COLO829 (cell line): ENCODE results near the gene NEURL1.

Experiments used
- DNase-seq: peaks from one replicate; pipeline ENCODE4 v3.0.0; 2012; ENCODE audit warnings: low spot score

Gene NEURL1

DNA sequence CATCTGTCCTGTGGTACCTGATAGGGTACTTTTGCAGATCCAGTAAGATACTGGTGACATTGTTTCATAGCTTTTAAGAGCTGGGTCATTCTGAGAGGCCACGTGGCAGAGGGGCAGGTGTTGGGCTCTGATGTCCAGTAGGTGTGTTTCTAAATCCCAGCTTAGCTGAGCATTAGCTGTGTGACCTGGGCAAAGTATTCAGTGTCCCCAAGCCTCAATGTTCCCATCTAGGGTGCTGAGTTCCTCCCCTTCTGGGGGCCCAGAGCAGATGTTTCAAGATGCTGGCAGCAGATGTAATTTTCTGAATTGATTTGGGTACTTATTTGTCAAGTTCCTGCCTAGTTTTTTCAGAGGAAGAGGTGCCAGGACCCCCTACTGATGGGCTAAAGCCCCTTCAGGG is 52.9 kb downstream of the NEURL1 start:
- DNase-seq = no peak

DNA sequence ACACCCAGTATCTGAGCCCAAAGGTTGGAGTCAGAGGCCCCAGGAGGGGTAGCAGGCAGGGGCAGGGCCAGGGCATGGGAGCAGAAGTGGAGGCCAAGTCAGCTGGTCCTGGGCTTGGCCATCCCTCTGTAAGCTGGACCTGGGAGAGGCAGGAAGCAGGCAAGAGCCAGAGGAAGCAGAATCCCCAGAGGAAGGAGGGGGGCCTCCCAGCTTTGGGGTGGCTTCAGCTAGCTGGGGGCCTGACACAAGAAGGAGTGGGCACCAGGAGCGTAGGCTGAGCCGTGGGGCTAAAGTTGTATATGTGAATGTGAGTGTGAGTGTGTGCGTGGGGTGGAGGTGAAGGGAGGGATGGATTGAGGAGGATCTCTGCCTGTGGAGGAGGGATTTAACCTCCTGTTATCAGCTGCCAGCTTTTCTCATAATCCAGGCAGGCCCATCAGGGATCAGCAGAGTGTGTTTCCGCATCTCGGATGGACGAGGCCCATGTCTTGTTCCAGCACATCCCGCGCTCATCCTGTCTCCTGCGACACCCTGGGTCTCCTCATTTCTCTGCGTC is 54.0 kb downstream of the NEURL1 start:
- DNase-seq = no peak

- DNase-seq = no peak
Measured at GRCh38 chr10:103548006-103548405, 54.5 kb downstream of the NEURL1 start.

DNA sequence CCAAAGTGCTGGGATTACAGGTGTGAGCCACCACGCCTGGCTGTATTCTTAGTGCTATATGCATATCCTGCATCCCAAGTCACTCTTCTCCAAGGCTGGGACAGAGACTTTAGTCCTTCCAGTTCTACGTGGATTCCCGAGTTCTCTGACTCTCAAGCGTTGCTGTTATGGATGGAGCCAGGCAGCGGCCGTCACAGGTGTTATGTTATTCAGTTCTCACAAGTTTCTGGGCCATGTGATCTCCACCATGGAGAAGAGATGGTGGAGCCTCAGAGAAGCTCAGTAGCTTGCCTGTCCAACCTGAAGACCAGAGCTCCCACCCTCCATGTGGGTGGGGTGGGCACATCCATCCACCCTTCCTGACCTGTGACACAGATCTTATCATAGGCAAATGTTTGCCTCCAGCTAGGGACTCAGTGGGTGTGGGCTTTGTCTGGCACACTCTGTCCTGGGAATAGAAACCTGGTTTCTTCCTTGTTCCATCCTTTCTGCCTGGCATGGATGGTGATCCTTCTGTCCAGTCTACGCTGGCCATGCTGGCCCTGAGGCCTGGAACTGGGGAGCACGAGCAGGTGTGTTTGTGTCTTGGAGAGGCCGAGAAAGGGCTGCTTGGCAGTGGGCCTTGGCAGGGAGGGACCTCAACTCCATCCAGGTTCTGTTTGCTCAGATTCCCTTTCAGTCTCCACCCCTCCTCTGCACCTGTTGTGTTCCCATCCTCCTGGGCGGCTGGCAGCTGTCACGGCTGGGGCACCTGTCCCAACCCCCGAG is 55.3 kb downstream of the NEURL1 start:
- DNase-seq = no peak

DNA sequence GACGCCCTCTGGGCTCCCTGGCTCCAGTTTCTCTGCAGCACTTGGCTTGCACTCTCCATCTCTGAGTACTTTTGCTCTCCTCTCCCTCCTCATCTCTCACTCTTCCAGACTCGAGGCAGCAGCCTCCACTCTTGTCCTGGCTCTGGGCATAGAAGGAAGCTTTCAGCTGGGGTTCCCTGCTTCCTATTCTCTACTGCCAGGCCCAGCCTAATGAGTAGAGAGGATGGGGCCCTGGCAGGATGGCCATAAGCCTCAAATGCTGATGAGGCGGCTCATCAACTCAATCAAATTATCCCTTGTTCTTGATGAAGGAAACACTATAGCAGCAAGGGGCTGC is 55.8 kb downstream of the NEURL1 start:
- DNase-seq = no peak

DNA sequence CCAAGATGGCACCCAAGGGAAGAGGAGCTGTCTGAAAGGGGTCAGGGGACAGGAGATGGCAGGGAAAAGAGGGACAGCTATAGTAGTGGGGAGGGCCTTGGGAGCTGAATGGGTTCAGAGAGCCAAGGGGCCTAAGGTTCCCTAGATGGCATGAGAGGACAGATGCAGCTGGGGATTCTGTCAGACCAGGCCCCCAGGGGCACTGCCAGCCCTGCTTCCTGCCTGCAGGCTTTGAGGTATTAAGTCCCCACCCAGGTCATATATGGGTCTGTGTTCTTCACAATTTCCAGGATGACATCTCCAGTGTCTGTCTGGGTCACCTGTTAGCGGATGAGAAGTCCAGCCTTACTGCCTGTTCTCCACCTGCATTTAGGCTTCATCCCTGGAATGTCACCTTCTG is 56.7 kb downstream of the NEURL1 start:
- DNase-seq = no peak

- DNase-seq = no peak
Measured at GRCh38 chr10:103551619-103552602, 58.4 kb downstream of the NEURL1 start.

DNA sequence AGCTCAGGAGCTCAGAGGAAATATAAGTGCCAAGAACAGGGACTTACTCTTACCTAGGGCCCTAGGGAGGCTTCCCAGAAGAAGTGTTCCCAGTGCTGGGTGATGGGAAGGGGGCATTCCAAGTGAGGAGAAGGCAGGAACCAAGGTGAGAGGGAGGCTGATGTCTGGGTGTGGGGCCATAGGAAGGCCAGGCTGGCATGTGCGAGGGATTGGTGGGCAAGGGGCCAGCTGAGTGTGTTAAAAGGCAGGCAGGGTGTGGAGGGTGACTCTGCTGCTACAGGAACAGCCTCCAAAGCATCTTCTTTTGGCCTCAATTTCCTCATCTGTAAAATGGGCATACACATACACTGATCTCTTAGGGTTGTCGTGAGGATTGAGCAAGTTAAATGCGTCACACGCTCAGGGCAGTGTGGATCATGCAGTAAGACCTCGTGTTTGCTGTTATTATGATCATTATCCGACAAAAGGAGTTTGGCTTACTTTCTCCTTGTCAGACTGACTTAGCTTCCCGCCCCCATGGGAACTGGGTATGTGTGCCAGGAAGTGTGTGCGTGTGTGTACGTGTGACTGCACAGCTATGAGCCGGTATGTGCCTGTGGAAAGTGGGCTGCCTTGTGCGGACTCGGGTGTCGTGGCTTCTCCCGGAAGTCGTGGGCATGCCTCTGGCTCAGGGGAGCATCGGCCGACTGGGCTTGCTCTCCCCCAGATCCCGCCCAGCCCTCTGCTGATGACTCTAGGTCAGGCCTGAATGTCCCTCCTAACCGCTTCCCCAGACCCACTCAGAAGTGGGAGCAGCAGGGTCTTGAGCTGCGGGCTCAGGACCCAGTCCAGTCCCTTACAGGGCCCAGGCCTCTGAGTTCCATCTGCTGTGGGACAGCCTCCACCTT is 59.6 kb downstream of the NEURL1 start:
- no peak for DNase-seq

DNA sequence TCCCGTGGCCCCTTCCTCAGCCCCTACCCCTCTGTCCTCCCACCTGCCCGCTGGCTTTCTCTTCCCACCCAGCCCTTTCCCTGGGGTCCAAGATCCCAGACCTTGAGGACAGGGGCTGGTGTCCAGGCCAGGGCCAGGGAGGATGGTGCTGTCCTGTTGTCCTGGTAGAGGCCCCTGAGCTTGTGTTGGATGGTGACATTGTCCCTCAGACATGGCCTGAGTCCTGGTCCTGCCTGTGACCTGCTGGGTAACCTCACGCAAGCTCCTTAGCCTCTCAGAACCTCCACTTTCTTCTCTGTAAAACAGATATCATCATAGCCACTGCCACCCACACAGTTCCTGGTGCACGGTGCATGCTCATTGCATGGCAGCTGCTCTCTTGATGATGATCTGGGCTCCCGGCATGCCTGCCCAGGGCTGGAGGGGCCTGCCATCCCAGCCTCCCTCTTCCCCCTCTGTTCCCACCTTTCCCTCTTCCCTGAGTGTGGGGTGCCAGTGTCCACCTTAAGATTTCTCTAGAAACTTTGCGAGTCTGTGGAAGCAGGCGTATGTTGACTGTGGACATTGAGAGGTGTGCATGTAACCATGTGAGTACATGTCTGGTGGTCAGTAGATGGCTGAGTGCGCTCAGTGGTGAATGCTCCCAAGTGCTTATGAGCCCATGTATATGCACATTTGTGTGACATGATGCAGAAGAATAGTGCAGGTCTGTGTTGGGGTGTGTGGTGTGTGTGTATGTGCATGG is 60.4 kb downstream of the NEURL1 start:
- no peak for DNase-seq

- DNase-seq = peak; percentile 36
Measured at GRCh38 chr10:103554488-103555324, 61.2 kb downstream of the NEURL1 start.

DNA sequence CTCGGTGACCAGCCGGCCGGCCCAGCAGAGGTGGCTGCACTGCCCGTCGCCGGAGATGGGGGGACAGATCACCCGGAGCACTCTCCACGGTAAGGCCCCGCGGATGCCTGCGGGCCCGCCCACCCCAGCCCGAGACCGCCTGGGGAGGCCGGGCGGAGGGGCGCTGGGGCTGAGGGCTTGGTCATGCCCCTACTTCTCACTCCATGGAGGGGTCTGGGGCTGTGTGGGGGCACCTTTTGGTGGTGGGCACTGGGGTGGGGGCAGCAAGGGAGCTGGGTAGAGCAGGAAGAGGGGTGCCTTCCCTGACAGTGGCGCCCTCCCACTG is 61.8 kb downstream of the NEURL1 start:
- no peak for DNase-seq

DNA sequence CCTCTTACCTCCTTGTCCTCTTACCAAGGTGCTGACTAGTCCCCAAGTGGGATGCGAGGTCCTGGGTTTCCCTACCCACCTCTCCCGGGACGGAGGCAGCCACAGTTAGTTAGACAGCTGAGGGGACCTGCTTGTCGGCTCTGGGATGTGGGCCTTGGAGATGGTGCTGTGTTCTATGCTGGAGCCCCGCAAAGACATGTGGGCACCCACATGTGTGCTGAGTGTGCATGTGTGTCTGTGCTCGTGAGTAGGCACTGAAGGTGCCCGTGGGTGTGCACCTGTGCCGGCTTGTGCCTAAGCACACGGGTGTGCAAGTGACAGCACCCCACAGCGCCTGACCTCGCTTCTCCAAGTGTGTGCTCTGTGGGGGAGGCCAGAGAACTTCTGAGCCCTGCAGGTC is 62.2 kb downstream of the NEURL1 start:
- no peak for DNase-seq

DNA sequence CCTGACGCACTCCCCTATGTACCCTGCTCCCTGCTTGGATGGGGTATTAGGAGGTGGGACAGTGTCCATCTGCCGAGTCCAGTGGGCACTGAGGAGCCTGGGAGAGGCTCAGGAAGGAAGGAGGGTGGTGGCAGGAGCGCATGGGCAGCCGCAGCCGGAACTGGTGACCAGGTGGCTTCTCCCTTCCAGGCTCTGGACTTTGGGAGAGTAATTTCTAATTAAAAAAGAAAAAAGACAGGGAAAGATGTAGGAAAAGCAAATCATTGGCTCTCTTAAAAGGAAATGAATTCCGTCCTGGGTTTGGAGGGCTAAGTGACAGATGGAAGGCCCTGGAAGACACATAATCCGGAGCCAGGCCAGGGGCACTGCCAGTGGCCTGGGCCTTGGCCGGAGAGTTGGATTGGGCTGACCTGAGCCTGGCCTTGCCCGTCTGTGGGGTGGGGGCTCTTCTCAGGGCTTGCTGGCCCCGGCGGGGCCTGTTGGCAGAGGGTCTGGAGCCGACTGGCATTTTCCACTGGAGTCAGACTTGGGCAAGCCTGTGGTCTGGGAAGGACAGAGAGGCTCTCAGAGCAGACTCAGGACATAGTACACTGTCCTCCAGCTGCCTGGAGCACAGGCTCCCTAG is 63.0 kb downstream of the NEURL1 start:
- DNase-seq = no peak

GRCh38 chr10:103557455-103557854 is 64.0 kb downstream of the NEURL1 start:
- no peak for DNase-seq

DNA sequence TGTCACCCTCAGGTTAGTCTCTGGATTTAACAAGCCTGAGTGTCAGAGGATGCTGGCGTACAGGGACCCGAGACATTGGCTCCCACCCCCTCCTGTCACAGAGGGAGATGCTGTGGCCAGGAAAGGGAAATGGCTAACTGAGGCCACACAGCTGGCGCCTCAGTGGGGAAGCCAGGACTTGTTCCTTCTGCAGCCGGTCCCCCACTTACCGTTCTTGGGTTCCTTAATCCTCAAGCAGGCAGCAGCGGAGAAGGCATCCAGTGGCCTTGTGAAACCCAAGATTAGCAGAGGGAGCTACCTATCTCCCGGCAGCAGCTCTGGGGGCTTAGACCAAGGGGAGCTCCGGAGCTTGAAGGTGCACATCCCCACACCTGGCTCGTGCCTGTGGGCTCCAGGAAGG is 65.4 kb downstream of the NEURL1 start:
- no peak for DNase-seq

- DNase-seq = no peak
Measured at GRCh38 chr10:103559776-103560175, 66.3 kb downstream of the NEURL1 start.

DNA sequence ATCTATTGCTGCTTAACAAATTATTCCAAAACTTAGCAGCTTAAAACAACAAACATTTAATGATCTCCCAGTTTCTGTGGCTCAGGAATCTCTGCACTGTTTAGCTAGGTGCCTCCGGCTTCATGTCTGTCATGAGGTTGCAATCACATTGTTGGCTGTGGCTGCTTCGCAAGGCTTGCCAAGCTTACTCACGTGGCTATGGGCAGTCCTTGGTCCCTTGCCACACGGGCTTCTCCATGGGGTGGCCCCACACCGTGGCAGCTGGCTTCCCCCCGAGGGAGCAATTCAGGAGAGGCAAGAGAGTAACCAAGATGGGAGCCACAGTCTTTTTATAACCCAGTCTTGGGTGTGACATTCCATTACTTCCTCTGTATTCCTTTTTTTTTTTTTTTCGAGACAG is 67.4 kb downstream of the NEURL1 start:
- no peak for DNase-seq

DNA sequence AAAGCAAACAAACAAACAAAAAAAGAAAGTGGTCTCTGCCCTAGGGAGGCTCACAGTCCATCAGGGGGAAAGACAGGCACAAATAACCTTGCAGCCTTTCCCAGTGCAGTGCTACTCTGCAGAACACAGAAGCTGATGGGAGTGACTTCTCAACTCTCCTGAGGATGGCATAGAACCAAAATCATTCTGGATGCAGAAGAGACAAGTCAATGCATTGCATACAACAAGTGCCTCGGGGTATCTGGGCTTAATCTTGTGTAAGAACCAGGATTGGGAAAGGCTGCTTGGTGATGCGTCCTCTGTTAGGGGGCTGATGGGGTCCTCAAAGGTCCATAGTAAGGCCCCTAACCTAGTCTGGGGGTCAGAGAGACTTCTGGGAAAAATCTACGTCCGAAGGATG is 68.9 kb downstream of the NEURL1 start:
- no peak for DNase-seq

DNA sequence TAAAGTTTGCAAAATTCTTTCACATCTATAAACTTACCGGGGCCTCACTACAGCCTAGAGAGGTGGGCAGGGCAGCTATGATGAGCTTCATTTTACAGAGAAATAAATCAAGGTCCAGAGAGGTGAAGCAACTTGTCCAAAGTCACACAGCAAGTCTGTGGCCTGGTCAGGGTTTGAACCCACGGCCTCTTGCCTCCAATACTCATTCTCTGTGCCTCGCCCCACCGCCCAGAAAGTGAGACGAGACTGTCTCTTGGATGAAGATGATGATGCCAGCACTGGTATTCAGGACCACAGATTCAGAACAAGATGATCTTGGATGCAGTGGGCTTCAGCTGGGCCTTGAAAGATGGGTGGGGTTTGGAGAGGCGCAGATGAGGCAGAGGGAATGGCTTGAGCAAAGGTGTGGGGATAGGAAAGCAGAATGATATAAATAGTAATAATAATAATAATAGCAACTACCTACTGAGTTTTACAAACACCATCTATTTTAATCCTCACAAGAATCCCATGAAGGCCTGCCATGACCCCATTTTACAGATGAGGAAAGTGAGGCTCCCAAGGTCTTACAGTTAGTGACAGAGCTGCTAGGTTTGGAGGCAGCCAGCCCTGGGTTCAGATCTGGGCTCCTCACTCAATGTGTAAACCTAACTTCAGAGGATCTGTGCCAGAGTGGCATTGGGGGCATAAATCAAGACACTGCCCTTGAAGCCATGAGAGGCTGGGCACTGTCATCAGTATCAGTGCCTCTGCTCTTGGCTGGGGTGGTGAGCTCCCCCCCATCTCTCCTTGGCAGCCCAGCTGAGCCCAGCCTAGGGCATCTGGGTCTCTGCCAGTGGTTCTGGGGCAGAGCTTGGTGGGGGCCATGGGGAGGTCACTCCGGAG is 70.0 kb downstream of the NEURL1 start:
- no peak for DNase-seq
